Right atrium auricular region (tissue), 2 donors: ENCODE measurements around the gene FOXP1. TPM values are rescaled to one million over a fixed set of nuclear protein-coding genes. Genes with fewer than 3 reads are reported as not detected.
A peak's percentile ranks its signal among the peaks of the same experiment; 100 is the strongest.

ENCODE experiments used
- DNase-seq: peaks from one replicate; pipeline ENCODE4 v3.0.0-alpha.2; 2019; ENCODE audit warnings: low spot score
- H3K27ac ChIP-seq, 2 donors: fragments of 200-600 bp; sonication (generic); 1 replicate in 1 of 2; 2 replicates in 1 of 2; pipeline ENCODE4 v1.5.1; 2016 to 2019
- H3K27me3 ChIP-seq, 2 donors: fragments of 200-600 bp; sonication (generic); one replicate each; pipeline versions ENCODE4 v1.5.1 to v1.6.0; 2017 to 2019
- H3K36me3 ChIP-seq: fragments of 200-600 bp; sonication (generic); one replicate; pipeline ENCODE4 v1.5.1; 2016
- H3K4me1 ChIP-seq, 2 donors: fragments of 200-600 bp; sonication (generic); one replicate each; pipeline versions ENCODE4 v1.5.1 to v1.6.0; 2017 to 2019
- H3K4me3 ChIP-seq, 2 donors: fragments of 200-600 bp; sonication (generic); 1 replicate in 1 of 2; 2 replicates in 1 of 2; pipeline ENCODE4 v1.5.1; 2017 to 2019; ENCODE audit warnings: mild to moderate bottlenecking in 1 of 2, moderate library complexity in 1 of 2
- H3K9me3 ChIP-seq, 2 donors: fragments of 200-600 bp; sonication (generic); one replicate each; pipeline ENCODE4 v1.5.1; 2019
- total RNA-seq, 2 donors: library from RNA; depleted of rRNA; stranded (reverse); fragments of >200 nt; gene quantifications; one replicate each; pipeline ENCODE4 v1.1.0, GENCODE V29; 2016
- TF ChIP-seq, protein P1 (sequence below), 2 donors: fragments of 200-600 bp; sonication (generic); IDR thresholded peaks; one replicate each; pipeline ENCODE4 v1.5.1; 2019; ENCODE audit warnings: antibody characterized with exemption in 2 of 2

FOXP1 gene
- total RNA-seq, 2 donors from 2014 or later = 39.2 to 59.0 TPM

DNA sequence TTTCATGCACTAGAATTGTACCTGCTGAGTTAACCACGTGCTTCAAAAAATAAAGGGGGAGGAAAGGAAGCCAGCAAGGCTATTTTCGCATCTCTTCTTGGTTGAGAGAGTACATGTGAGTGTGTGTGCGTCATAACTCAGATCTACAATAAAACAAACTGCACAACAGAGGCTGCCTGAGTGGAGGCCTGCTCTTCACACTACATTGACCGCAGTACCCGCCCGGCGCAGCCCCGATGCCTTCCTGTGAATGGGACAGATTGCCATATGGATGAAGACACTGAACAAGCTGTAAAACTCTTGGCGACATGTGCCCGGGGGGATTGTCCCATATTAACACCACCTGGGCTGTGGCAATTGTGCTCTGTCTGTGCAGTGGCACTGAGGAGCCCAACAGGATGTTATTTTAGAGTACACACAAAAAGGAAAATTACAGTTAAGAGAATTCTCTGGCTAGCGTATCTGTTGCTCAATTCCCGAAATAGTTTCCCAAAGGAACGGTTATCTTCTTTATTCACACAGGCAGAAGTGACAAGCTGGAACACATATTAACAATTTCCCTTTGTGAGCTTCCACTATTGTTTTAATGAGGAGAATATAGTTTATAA lies 551.5 kb downstream of the FOXP1 start:
- peak overlapping the region; percentile 23 to 40 for H3K27ac ChIP-seq
- no peaks in the 10 kb centered on the region for H3K9me3 ChIP-seq
- H3K4me3 ChIP-seq = no peak overlapping the region
- DNase-seq = no peak
- no peaks in the 10 kb centered on the region for H3K36me3 ChIP-seq
- H3K4me1 ChIP-seq = peaks cover 0 to 52% of the 10 kb centered on the region in 2 donors
- TF ChIP-seq, protein P1, sequence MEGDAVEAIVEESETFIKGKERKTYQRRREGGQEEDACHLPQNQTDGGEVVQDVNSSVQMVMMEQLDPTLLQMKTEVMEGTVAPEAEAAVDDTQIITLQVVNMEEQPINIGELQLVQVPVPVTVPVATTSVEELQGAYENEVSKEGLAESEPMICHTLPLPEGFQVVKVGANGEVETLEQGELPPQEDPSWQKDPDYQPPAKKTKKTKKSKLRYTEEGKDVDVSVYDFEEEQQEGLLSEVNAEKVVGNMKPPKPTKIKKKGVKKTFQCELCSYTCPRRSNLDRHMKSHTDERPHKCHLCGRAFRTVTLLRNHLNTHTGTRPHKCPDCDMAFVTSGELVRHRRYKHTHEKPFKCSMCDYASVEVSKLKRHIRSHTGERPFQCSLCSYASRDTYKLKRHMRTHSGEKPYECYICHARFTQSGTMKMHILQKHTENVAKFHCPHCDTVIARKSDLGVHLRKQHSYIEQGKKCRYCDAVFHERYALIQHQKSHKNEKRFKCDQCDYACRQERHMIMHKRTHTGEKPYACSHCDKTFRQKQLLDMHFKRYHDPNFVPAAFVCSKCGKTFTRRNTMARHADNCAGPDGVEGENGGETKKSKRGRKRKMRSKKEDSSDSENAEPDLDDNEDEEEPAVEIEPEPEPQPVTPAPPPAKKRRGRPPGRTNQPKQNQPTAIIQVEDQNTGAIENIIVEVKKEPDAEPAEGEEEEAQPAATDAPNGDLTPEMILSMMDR (IDR thresholded peaks at IDR 0.05) = no peak
- H3K27me3 ChIP-seq = no peaks in the 10 kb centered on the region

DNA sequence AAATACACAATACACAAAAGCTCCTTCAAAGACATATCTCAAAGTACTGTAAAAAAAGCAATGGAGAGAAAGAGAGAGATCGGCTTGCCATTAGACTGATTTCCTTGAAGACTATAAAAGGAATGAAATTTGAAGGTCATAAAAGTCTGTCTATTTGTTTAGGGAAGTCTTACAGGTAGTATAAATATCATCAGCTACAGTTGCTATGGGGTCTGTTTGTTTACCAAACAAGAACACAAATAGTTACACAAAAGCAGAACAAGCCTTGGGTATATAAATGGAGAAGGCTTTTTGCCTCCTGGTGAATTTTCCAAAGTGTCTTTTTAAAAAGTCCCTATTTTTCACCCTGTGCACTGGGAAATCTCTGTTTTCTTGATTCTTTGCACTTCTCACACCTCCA lies 552.3 kb downstream of the FOXP1 start:
- H3K4me1 ChIP-seq = peaks cover 0 to 60% of the 10 kb centered on the region in 2 donors
- no peaks in the 10 kb centered on the region for H3K27me3 ChIP-seq
- no peaks in the 10 kb centered on the region for H3K9me3 ChIP-seq
- no peak overlapping the region for H3K4me3 ChIP-seq
- H3K27ac ChIP-seq = peak overlapping the region in 1 of 2 donors; percentile 40
- no peak for DNase-seq
- no peaks in the 10 kb centered on the region for H3K36me3 ChIP-seq
- TF ChIP-seq, protein P1 (IDR thresholded peaks at IDR 0.05) = no peak

DNA sequence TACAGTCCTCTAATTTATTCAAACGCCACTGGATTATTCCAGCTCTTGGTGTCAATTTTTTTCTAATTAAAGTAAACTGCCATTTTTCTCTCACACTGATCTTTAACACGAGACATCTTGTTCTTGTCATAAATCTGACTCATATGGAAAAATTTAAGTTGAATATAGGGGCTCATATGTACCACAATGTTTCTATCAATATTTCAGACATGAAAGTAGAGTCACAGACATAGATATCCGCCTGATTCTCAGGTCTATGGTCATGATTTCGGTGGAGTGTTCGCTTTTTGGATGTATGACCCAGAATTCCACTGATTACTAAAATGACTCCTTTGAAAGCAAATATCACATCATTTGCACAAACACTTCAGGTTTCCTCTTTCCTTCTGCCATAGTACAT lies 552.8 kb downstream of the FOXP1 start:
- no peaks in the 10 kb centered on the region for H3K27me3 ChIP-seq
- peak overlapping the region in 1 of 2 donors; percentile 40 for H3K27ac ChIP-seq
- no peaks in the 10 kb centered on the region for H3K9me3 ChIP-seq
- peaks cover 0 to 65% of the 10 kb centered on the region in 2 donors for H3K4me1 ChIP-seq
- TF ChIP-seq, protein P1 (IDR thresholded peaks at IDR 0.05) = no peak
- no peak for DNase-seq
- no peak overlapping the region for H3K4me3 ChIP-seq
- no peaks in the 10 kb centered on the region for H3K36me3 ChIP-seq

DNA sequence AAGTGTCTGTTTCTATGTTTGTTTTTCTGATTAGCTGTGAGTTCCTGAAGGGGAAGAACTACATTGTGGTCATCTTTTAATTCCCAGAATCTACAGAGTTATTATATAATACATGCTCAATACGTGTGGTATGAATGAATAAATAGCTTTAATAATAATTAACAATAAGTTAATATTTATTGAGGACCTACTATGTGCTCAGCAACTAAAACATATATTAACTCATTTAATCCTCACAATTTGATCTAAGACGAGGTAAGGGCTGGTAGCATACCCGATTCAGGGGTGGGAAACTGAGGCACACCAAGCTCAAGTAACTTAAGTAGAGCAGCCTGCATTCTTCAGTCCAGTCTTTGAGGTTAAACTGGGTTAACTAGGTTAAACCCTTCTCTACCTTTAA lies 553.8 kb downstream of the FOXP1 start:
- peaks cover 0 to 68% of the 10 kb centered on the region in 2 donors for H3K4me1 ChIP-seq

DNA sequence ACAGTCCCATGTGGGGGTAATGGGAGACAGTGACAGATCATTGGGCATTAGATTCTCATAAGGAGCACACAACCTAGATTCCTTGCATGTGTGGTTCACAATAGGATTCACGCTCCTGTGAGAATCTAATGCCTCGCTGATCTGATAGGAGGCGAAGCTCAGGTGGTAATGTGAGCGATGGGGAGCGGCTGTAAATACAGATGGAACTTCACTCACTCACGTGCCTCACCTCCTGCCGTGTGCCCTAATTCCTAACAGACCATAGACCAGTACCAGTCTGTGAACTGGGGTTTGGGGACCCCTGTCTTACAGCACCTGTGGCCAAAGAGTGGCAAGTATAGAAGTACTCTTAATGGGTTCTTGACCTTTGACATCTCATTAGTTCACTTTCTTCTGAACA lies 554.7 kb downstream of the FOXP1 start:
- TF ChIP-seq, protein P1 (IDR thresholded peaks at IDR 0.05) = no peak
- Histone ChIP-seq H3K36me3 (no peaks in the 10 kb centered on the region), H3K4me3 (no peak overlapping the region), H3K9me3 (no peaks in the 10 kb centered on the region), H3K27me3 (no peaks in the 10 kb centered on the region), H3K4me1 (peaks cover 0 to 64% of the 10 kb centered on the region in 2 donors), H3K27ac (no peak overlapping the region)
- DNase-seq = no peak

More for the DNA sequence above, 553.8 kb downstream of the FOXP1 start:
- TF ChIP-seq, protein P1 (IDR thresholded peaks at IDR 0.05) = no peak
- Histone ChIP-seq H3K27ac (no peak overlapping the region), H3K27me3 (no peaks in the 10 kb centered on the region), H3K4me3 (no peak overlapping the region), H3K36me3 (no peaks in the 10 kb centered on the region), H3K9me3 (no peaks in the 10 kb centered on the region)
- no peak for DNase-seq

DNA sequence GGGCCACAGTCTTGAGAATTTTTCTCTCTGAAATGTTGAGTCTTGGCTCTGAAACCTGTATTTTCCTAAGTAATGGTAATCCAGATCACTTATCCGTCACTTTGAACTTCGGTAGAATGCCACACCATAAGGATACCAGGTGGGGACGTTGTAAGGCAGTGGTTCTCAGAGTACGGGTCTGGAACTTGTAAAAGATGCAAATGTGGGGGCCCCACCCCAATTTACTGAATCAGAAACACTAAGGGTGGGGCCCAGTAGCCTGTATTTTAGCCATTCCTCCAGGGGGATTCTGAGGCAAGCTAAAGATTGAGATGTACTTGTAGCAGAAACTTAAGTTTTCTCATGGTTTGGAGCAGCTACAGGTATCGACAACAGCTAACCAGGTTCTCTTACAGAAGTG lies 555.3 kb downstream of the FOXP1 start:
- Histone ChIP-seq H3K27ac (no peak overlapping the region), H3K27me3 (no peaks in the 10 kb centered on the region), H3K9me3 (no peaks in the 10 kb centered on the region), H3K4me3 (no peak overlapping the region), H3K36me3 (no peaks in the 10 kb centered on the region), H3K4me1 (peaks cover 0 to 62% of the 10 kb centered on the region in 2 donors)
- TF ChIP-seq, protein P1 (IDR thresholded peaks at IDR 0.05) = no peak
- no peak for DNase-seq
